H1 (cell line): Measurements from ENCODE around the gene RSU1. TPM values are rescaled to one million over a fixed set of nuclear protein-coding genes. Genes with fewer than 3 reads are reported as not detected.

Experiments used
- CTCF ChIA-PET: fragments of 300-600 bp; sonication (Branson Sonifier 250); formaldehyde crosslinking; loops from one replicate; lab custom pipeline; 2021; ENCODE audit not compliant: partially characterized antibody; lab: Charles Lee
- POLR2A ChIA-PET: fragments of 300-600 bp; sonication (Branson Sonifier 250); formaldehyde crosslinking; loops from one replicate; lab custom pipeline; 2021; ENCODE audit warnings: inconsistent platforms; ENCODE audit not compliant: partially characterized antibody; lab: Charles Lee
- DNase-seq, 2 experiments: peaks; one replicate each; pipeline versions ENCODE4 v3.0.0 to v3.0.0-alpha.2; 2010 to 2022; ENCODE audit warnings: low spot score in 2 of 2, low read depth in 1 of 2, mixed read lengths in 1 of 2
- FAIRE-seq: peaks from 2 replicates; lab custom pipeline; 2011; peaks lifted over from hg19 to GRCh38; lab: Jason Lieb, UNC
- H2AFZ ChIP-seq: 2 replicates; pipeline ENCODE4 v1.8.1; 2012; ENCODE audit warnings: low read length, inconsistent platforms
- H2AK5ac ChIP-seq: 2 replicates; pipeline ENCODE4 v1.6.1; 2013; ENCODE audit warnings: low read depth, low read length
- H2BK120ac ChIP-seq: replicated peaks from 2 replicates; pipeline ENCODE3; 2013; ENCODE audit warnings: low read depth, low read length, inconsistent platforms
- H2BK12ac ChIP-seq: 2 replicates; pipeline ENCODE4 v1.6.1; 2013; ENCODE audit warnings: low read depth, low read length
- H2BK15ac ChIP-seq: 2 replicates; pipeline ENCODE4 v1.6.1; 2013; ENCODE audit warnings: low read length
- H2BK20ac ChIP-seq: 2 replicates; pipeline ENCODE4 v1.6.1; 2013; ENCODE audit warnings: low read length
- H2BK5ac ChIP-seq: 2 replicates; pipeline ENCODE4 v1.6.1; 2013; ENCODE audit warnings: low read depth, low read length
- H3K14ac ChIP-seq: 2 replicates; pipeline ENCODE4 v1.6.1; 2013; ENCODE audit warnings: inconsistent platforms; ENCODE audit not compliant: insufficient read length
- H3K18ac ChIP-seq: 2 replicates; pipeline ENCODE4 v1.6.1; 2013; ENCODE audit warnings: low read length; ENCODE audit errors: extremely low read depth
- H3K23ac ChIP-seq: 2 replicates; pipeline ENCODE4 v1.6.1; 2013; ENCODE audit warnings: inconsistent platforms; ENCODE audit not compliant: insufficient read length
- H3K23me2 ChIP-seq: 2 replicates; pipeline ENCODE4 v1.6.1; 2013; ENCODE audit warnings: low read depth, low read length
- H3K27ac ChIP-seq: 2 replicates; pipeline ENCODE4 v1.6.1; 2011; ENCODE audit warnings: low read depth, low read length, inconsistent platforms
- H3K27me3 ChIP-seq, 4 experiments: replicated peaks in 1 of 4; 1 replicate in 1 of 4; 2 replicates in 3 of 4; pipeline versions ENCODE4 v1.6.1 to v1.8.1; 2011 to 2013; ENCODE audit warnings: low read length in 3 of 4, mild to moderate bottlenecking in 3 of 4, inconsistent platforms in 2 of 4, mixed read lengths in 2 of 4, moderate library complexity in 1 of 4; ENCODE audit not compliant: control insufficient read depth in 3 of 4, insufficient read depth in 3 of 4; ENCODE audit errors: extremely low read depth in 1 of 4
- H3K36me3 ChIP-seq, 4 experiments: 2 replicates each; pipeline versions ENCODE4 v1.6.1 to v1.8.1; 2011 to 2013; ENCODE audit warnings: mild to moderate bottlenecking in 4 of 4, low read length in 3 of 4, moderate library complexity in 2 of 4, control low read depth in 1 of 4, inconsistent platforms in 1 of 4; ENCODE audit not compliant: insufficient read depth in 4 of 4, control insufficient read depth in 2 of 4
- H3K4ac ChIP-seq: replicated peaks from 2 replicates; pipeline ENCODE3; 2013; ENCODE audit warnings: low read length, low read depth, mixed read lengths, inconsistent platforms; ENCODE audit not compliant: insufficient read length
- H3K4me1 ChIP-seq, 4 experiments: replicated peaks in 1 of 4; 1 replicate in 1 of 4; 2 replicates in 3 of 4; pipeline versions ENCODE4 v1.6.1 to v1.8.1; 2011 to 2013; ENCODE audit warnings: low read length in 3 of 4, inconsistent platforms in 2 of 4, mixed read lengths in 1 of 4; ENCODE audit not compliant: insufficient read depth in 4 of 4, control insufficient read depth in 3 of 4
- H3K4me2 ChIP-seq, 2 experiments: 2 replicates each; pipeline versions ENCODE4 v1.6.1 to v1.8.1; 2011 to 2013; ENCODE audit warnings: low read depth in 2 of 2, low read length in 2 of 2, control low read depth in 1 of 2, inconsistent platforms in 1 of 2, mild to moderate bottlenecking in 1 of 2; ENCODE audit not compliant: insufficient read depth in 1 of 2
- H3K4me3 ChIP-seq, 4 experiments: fragments of 200-600, 300-600 bp in 1 of 4; sonication (generic), shearing (Covaris generic), sonication (Bioruptor Twin) in 1 of 4; 2 replicates each; pipeline versions ENCODE4 v1.5.1 to v1.8.1; 2011 to 2016; ENCODE audit warnings: low read length in 4 of 4, low read depth in 3 of 4, control low read depth in 2 of 4, inconsistent platforms in 2 of 4, mild to moderate bottlenecking in 2 of 4, mixed read lengths in 1 of 4, moderate library complexity in 1 of 4; ENCODE audit not compliant: insufficient read depth in 2 of 4; ENCODE audit errors: extremely low read depth in 1 of 4
- H3K56ac ChIP-seq: replicated peaks from 2 replicates; pipeline ENCODE3; 2013; ENCODE audit warnings: low read depth, mild to moderate bottlenecking, mixed read lengths, low read length, inconsistent platforms; ENCODE audit not compliant: insufficient read length
- H3K79me1 ChIP-seq: 2 replicates; pipeline ENCODE4 v1.6.1; 2013; ENCODE audit warnings: low read depth, low read length, control low read depth
- H3K79me2 ChIP-seq, 2 experiments: 2 replicates each; pipeline versions ENCODE4 v1.6.1 to v1.8.1; 2012 to 2013; ENCODE audit warnings: low read length in 2 of 2, mild to moderate bottlenecking in 2 of 2, inconsistent platforms in 1 of 2; ENCODE audit not compliant: insufficient read depth in 2 of 2, control insufficient read depth in 1 of 2
- H3K9ac ChIP-seq, 4 experiments: replicated peaks in 1 of 4; 1 replicate in 1 of 4; 2 replicates in 3 of 4; pipeline versions ENCODE4 v1.6.1 to v1.8.1; 2011 to 2013; ENCODE audit warnings: low read depth in 3 of 4, low read length in 3 of 4, control low read depth in 2 of 4, mild to moderate bottlenecking in 2 of 4, moderate library complexity in 2 of 4, inconsistent platforms in 1 of 4; ENCODE audit errors: extremely low read depth in 1 of 4
- H3K9me3 ChIP-seq, 2 experiments: 2 replicates each; pipeline versions ENCODE4 v1.6.1 to v1.8.1; 2012 to 2013; ENCODE audit warnings: mild to moderate bottlenecking in 2 of 2, moderate library complexity in 2 of 2, control low read depth in 1 of 2, inconsistent platforms in 1 of 2, low read depth in 1 of 2, low read length in 1 of 2, mixed read lengths in 1 of 2; ENCODE audit not compliant: insufficient read depth in 2 of 2
- H4K20me1 ChIP-seq, 2 experiments: replicated peaks in 1 of 2; 2 replicates each; pipeline versions ENCODE3 to v1.8.1; 2011 to 2013; ENCODE audit warnings: inconsistent platforms in 2 of 2, low read length in 2 of 2, mild to moderate bottlenecking in 1 of 2; ENCODE audit not compliant: insufficient read depth in 2 of 2, control insufficient read depth in 1 of 2
- H4K5ac ChIP-seq: 2 replicates; pipeline ENCODE4 v1.6.1; 2013; ENCODE audit warnings: low read length, low read depth, mixed read lengths, inconsistent platforms; ENCODE audit not compliant: insufficient read length
- H4K8ac ChIP-seq: 2 replicates; pipeline ENCODE4 v1.8.0; 2013; ENCODE audit warnings: mild to moderate bottlenecking, moderate library complexity, low read length, inconsistent platforms; ENCODE audit not compliant: insufficient read depth; ENCODE audit errors: extremely low read depth
- H4K91ac ChIP-seq: replicated peaks from 2 replicates; pipeline ENCODE3; 2013; ENCODE audit warnings: low read length, mixed read lengths, inconsistent platforms; ENCODE audit not compliant: insufficient read length
- BACH1 ChIP-seq: IDR thresholded peaks from 2 replicates; pipeline ENCODE4 v1.6.1; 2012; ENCODE audit warnings: low read length, improper control_type of control experiment
- BRCA1 ChIP-seq: IDR thresholded peaks from 2 replicates; pipeline ENCODE4 v1.6.1; 2012; ENCODE audit warnings: low read depth, low read length, improper control_type of control experiment
- CBX8 ChIP-seq: fragments of 300-800, 300-1000 bp; sonication (generic); IDR thresholded peaks from 2 replicates; pipeline ENCODE4 v1.7.1; 2016; ENCODE audit warnings: low read depth, low read length, borderline replicate concordance
- CHD2 ChIP-seq: IDR thresholded peaks from 2 replicates; pipeline ENCODE4 v1.6.1; 2012; ENCODE audit warnings: low read length, improper control_type of control experiment
- GABPA ChIP-seq: IDR thresholded peaks from 2 replicates; pipeline ENCODE4 v1.6.1; 2011; ENCODE audit warnings: mild to moderate bottlenecking, low read length, moderate library complexity, borderline replicate concordance; ENCODE audit not compliant: insufficient read depth
- JUN ChIP-seq: IDR thresholded peaks from 2 replicates; pipeline ENCODE4 v1.6.1; 2011; ENCODE audit warnings: low read depth, mild to moderate bottlenecking, improper control_type of control experiment, low read length
- KDM5A ChIP-seq: fragments of 200-600 bp; IDR thresholded peaks from 2 replicates; pipeline ENCODE4 v1.7.1; 2012; ENCODE audit warnings: mild to moderate bottlenecking, low read length, inconsistent platforms, mixed read lengths
- MAFK ChIP-seq: IDR thresholded peaks from 2 replicates; pipeline ENCODE4 v1.6.1; 2012; ENCODE audit warnings: low read depth, mild to moderate bottlenecking, improper control_type of control experiment, low read length
- RNF2 ChIP-seq: fragments of 200-900, 300-1000 bp; sonication (generic); IDR thresholded peaks from 2 replicates; pipeline ENCODE4 v1.7.1; 2016; ENCODE audit warnings: borderline replicate concordance, low read depth, mild to moderate bottlenecking, antibody characterized with exemption, low read length; ENCODE audit not compliant: poor library complexity, severe bottlenecking; ENCODE audit errors: missing control alignments
- TCF12 ChIP-seq: IDR thresholded peaks from 2 replicates; pipeline ENCODE4 v1.6.1; 2011; ENCODE audit warnings: low read depth, mild to moderate bottlenecking, low read length
- USF2 ChIP-seq: IDR thresholded peaks from 2 replicates; pipeline ENCODE4 v1.6.1; 2011; ENCODE audit warnings: low read length, improper control_type of control experiment
- YY1 ChIP-seq: IDR thresholded peaks from 2 replicates; pipeline ENCODE4 v1.6.1; 2011; ENCODE audit warnings: low read depth, mild to moderate bottlenecking, low read length
- WGBS, 2 experiments: shearing (Covaris generic) in 1 of 2; methylation state at CpG; one replicate each; pipeline versions ENCODE4 v1.1.6 to v1.1.7; 2013 to 2015; ENCODE audit warnings: low lambda C conversion rate in 2 of 2, mixed read lengths in 2 of 2, inconsistent platforms in 1 of 2, low coverage in 1 of 2, missing lambda C conversion rate in 1 of 2; ENCODE audit not compliant: insufficient replicate concordance in 2 of 2, insufficient coverage in 1 of 2, insufficient read length in 1 of 2; ENCODE audit errors: extremely low coverage in 1 of 2, missing lambda C conversion rate in 1 of 2; 5-methylcytosine and 5-hydroxymethylcytosine counted together
- polyA plus RNA-seq, 7 experiments: library from polyadenylated mRNA; depleted of rRNA in 3 of 7; stranded (reverse) in 5 of 7; unstranded in 2 of 7; fragments of >200 nt in 5 of 7; fragments of 200-250 nt in 2 of 7; gene quantifications; 1 replicate in 5 of 7; 2 replicates in 1 of 7; 4 replicates in 1 of 7; pipeline versions ENCODE4 v1.2.1 to v1.2.3, GENCODE V29; 2011 to 2013; ENCODE audit warnings: missing spikeins in 2 of 7, mixed read lengths in 2 of 7
- total RNA-seq: library from RNA; stranded (reverse); fragmentation: NEBNext Ultra II Directional; extraction: Animal tissue kit (Norgen Biotek cat#: 25700); gene quantifications from 2 replicates; pipeline ENCODE4 v1.2.1, GENCODE V29; 2021

The RSU1 gene
- total and polyA plus RNA-seq, 2 of the 8 experiments (the other 6 are each of a cell fraction or from before 2014, with no cell fraction given) = 50.0 to 68.2 TPM

GRCh38 chr10:16819026-16819425, 1.8 kb upstream of the RSU1 start:
- FAIRE-seq = no peak
- H3K4me3 ChIP-seq = no peak overlapping the region
- POLR2A ChIA-PET = no interaction called here
- no peak overlapping the region for H3K4me2 ChIP-seq
- H3K14ac ChIP-seq = no peak overlapping the region
- no peak overlapping the region for H3K18ac ChIP-seq
- peaks cover 4 to 21% of the 10 kb centered on the region in 2 experiments; a peak in 2 of 4 replicates for H3K79me2 ChIP-seq
- no peak overlapping the region for H3K23ac ChIP-seq
- no peak overlapping the region for H3K4ac ChIP-seq
- H2BK12ac ChIP-seq = no peak overlapping the region
- no peak for DNase-seq
- peaks cover 5% of the 10 kb centered on the region; the same call in 1 of the 2 replicates for H3K79me1 ChIP-seq
- H3K9me3 ChIP-seq = peaks cover 20 to 23% of the 10 kb centered on the region in 2 experiments
- H3K9ac ChIP-seq = no peak overlapping the region
- H4K5ac ChIP-seq = no peak overlapping the region
- H3K4me1 ChIP-seq = peaks cover 0 to 3% (median 0%) of the 10 kb centered on the region in 4 experiments; a peak in 1 of 7 replicates
- no peak overlapping the region for H4K8ac ChIP-seq
- CTCF ChIA-PET = no interaction called here
- H2AFZ ChIP-seq = no peak overlapping the region
- H2BK120ac ChIP-seq = no peak overlapping the region
- H3K27ac ChIP-seq = no peak overlapping the region
- H2BK20ac ChIP-seq = no peak overlapping the region
- no peaks in the 10 kb centered on the region; a peak in 1 of 8 replicates for H3K36me3 ChIP-seq
- H3K27me3 ChIP-seq = no peaks in the 10 kb centered on the region; a peak in 1 of 7 replicates
- no peak overlapping the region for H2BK5ac ChIP-seq
- no peak overlapping the region for H2BK15ac ChIP-seq
- TF ChIP-seq YY1 (no peak), GABPA (no peak), BACH1 (no peak), CBX8 (no peak), TCF12 (no peak), RNF2 (no peak), KDM5A (no peak), MAFK (no peak), BRCA1 (no peak), USF2 (no peak), CHD2 (no peak), JUN (no peak)
- H4K20me1 ChIP-seq = peaks cover 0 to 2% of the 10 kb centered on the region in 2 experiments
- no peak overlapping the region for H3K56ac ChIP-seq
- H4K91ac ChIP-seq = no peak overlapping the region
- peaks cover 6% of the 10 kb centered on the region; the same call in 1 of the 2 replicates for H3K23me2 ChIP-seq
- 87% methylated on average over 6 of the region's 6 CpGs; no CpG with 5 or more reads in 1 of the 2 experiments for WGBS, 2 experiments
- no peak overlapping the region for H2AK5ac ChIP-seq
